Endothelial cell of umbilical vein (primary cell): Measurements from ENCODE around the gene DNAJC22. TPM values are rescaled to one million over a fixed set of nuclear protein-coding genes. Genes with fewer than 3 reads are reported as not detected.
"Not testable (repeated sequence)": the region's sequence is repeated elsewhere in the genome, so short reads cannot be mapped to it uniquely, and the experiment has no call there.

ENCODE experiments used
- BruUV-seq: library from RNA; stranded (reverse); fragments of 400-500 nt; replicated peaks from 2 replicates; lab custom pipeline; 2021; lab: Mats Ljungman, UMichigan
- CTCF ChIA-PET: fragments of 300-600, 350-600 bp; sonication (Branson Sonifier 250); formaldehyde crosslinking; loops from one replicate; lab custom pipeline; 2021; ENCODE audit warnings: antibody characterized with exemption, inconsistent platforms; lab: Charles Lee
- POLR2A ChIA-PET: fragments of 300-600, 350-600 bp; sonication (Branson Sonifier 250); formaldehyde crosslinking; loops from one replicate; lab custom pipeline; 2021; ENCODE audit warnings: antibody characterized with exemption, inconsistent platforms; lab: Charles Lee
- DNase-seq: peaks from one replicate; pipeline ENCODE4 v3.0.0-alpha.2; 2011; ENCODE audit warnings: low read depth, low spot score
- FAIRE-seq: peaks from 2 replicates; lab custom pipeline; 2011; peaks lifted over from hg19 to GRCh38; lab: Jason Lieb, UNC
- H2AFZ ChIP-seq: 2 replicates; pipeline ENCODE4 v1.6.0; 2012; ENCODE audit warnings: low read depth, low read length, control low read depth, inconsistent platforms
- H3K27ac ChIP-seq: 2 replicates; pipeline ENCODE4 v1.5.1; 2011; ENCODE audit warnings: low read depth, mild to moderate bottlenecking, control low read depth, low read length, moderate library complexity; ENCODE audit not compliant: insufficient read depth
- H3K27me3 ChIP-seq, 2 experiments: 2 replicates each; pipeline versions ENCODE4 v1.6.0 to v1.6.1; 2011; ENCODE audit warnings: low read length in 2 of 2, mixed read lengths in 1 of 2; ENCODE audit not compliant: control insufficient read depth in 2 of 2, insufficient read depth in 2 of 2
- H3K36me3 ChIP-seq, 2 experiments: 2 replicates in 1 of 2; 3 replicates in 1 of 2; pipeline ENCODE4 v1.5.1; 2011; ENCODE audit warnings: low read length in 2 of 2, mild to moderate bottlenecking in 1 of 2, moderate library complexity in 1 of 2; ENCODE audit not compliant: control insufficient read depth in 2 of 2, insufficient read depth in 2 of 2; ENCODE audit errors: extremely low read depth in 1 of 2
- H3K4me1 ChIP-seq: 3 replicates; pipeline ENCODE4 v1.5.1; 2011; ENCODE audit warnings: mild to moderate bottlenecking, low read length; ENCODE audit not compliant: control insufficient read depth, insufficient read depth; ENCODE audit errors: extremely low read depth
- H3K4me2 ChIP-seq: 2 replicates; pipeline ENCODE4 v1.6.1; 2011; ENCODE audit warnings: low read length, control low read depth, mixed read lengths; ENCODE audit not compliant: insufficient read depth
- H3K4me3 ChIP-seq, 3 experiments: fragments of 200-600 bp in 1 of 3; sonication (generic), shearing (Covaris generic) in 1 of 3; replicated peaks in 1 of 3; 2 replicates each; pipeline ENCODE4 v1.5.1; 2011 to 2016; ENCODE audit warnings: control low read depth in 3 of 3, low read length in 3 of 3, mild to moderate bottlenecking in 2 of 3, inconsistent platforms in 1 of 3, low read depth in 1 of 3, moderate library complexity in 1 of 3; ENCODE audit not compliant: insufficient read depth in 1 of 3
- H3K79me2 ChIP-seq: 2 replicates; pipeline ENCODE4 v1.6.0; 2012; ENCODE audit warnings: low read length, inconsistent platforms; ENCODE audit not compliant: control insufficient read depth, insufficient read depth
- H3K9ac ChIP-seq: replicated peaks from 2 replicates; pipeline ENCODE3; 2011; ENCODE audit warnings: low read length, control low read depth; ENCODE audit not compliant: insufficient read depth; ENCODE audit errors: extremely low read depth
- H3K9me1 ChIP-seq: replicated peaks from 3 replicates; pipeline ENCODE4 v1.6.0; 2011; ENCODE audit warnings: mild to moderate bottlenecking, low read length; ENCODE audit not compliant: control insufficient read depth, insufficient read depth; ENCODE audit errors: extremely low read depth
- H3K9me3 ChIP-seq: replicated peaks from 2 replicates; pipeline ENCODE4 v1.5.1; 2012; ENCODE audit warnings: low read length, inconsistent platforms; ENCODE audit not compliant: control insufficient read depth, insufficient read depth
- H4K20me1 ChIP-seq: replicated peaks from 2 replicates; pipeline ENCODE3; 2011; ENCODE audit warnings: mild to moderate bottlenecking, low read length; ENCODE audit not compliant: control insufficient read depth, insufficient read depth; ENCODE audit errors: extremely low read depth
- CTCF ChIP-seq, 2 donors: IDR thresholded peaks; 1 replicate in 1 of 2; 2 replicates in 1 of 2; pipeline ENCODE4 v1.5.1; 2011; ENCODE audit warnings: low read length in 2 of 2, mild to moderate bottlenecking in 2 of 2, moderate library complexity in 2 of 2, control low read depth in 1 of 2, inconsistent platforms in 1 of 2, low read depth in 1 of 2; ENCODE audit not compliant: insufficient read depth in 1 of 2; ENCODE audit errors: extremely low read depth in 1 of 2
- EZH2 ChIP-seq: IDR thresholded peaks from 2 replicates; pipeline ENCODE4 v1.6.1; 2012; ENCODE audit warnings: borderline replicate concordance, low read depth, mild to moderate bottlenecking, moderate library complexity, low read length, inconsistent platforms; ENCODE audit not compliant: severe bottlenecking
- FOS ChIP-seq: IDR thresholded peaks from 2 replicates; pipeline ENCODE4 v1.6.1; 2011; ENCODE audit warnings: mild to moderate bottlenecking, low read length, moderate library complexity, borderline replicate concordance; ENCODE audit not compliant: insufficient read depth
- GATA2 ChIP-seq: IDR thresholded peaks from 2 replicates; pipeline ENCODE4 v1.7.0; 2011; ENCODE audit warnings: low read depth, mild to moderate bottlenecking, moderate library complexity, mixed read lengths, low read length; ENCODE audit not compliant: insufficient read length, insufficient read depth
- JUN ChIP-seq: IDR thresholded peaks from 2 replicates; pipeline ENCODE4 v1.6.1; 2011; ENCODE audit warnings: borderline replicate concordance, low read depth; ENCODE audit not compliant: insufficient read length, insufficient read depth
- MYC ChIP-seq: IDR thresholded peaks from one replicate; pipeline ENCODE4 v1.6.1; 2011; ENCODE audit warnings: mild to moderate bottlenecking, low read depth, low read length
- POLR2A ChIP-seq: IDR thresholded peaks from 2 replicates; pipeline ENCODE4 v1.6.1; 2012; ENCODE audit warnings: low read depth, mild to moderate bottlenecking, control low read depth, low read length
- POLR2AphosphoS5 ChIP-seq: IDR thresholded peaks from 2 replicates; pipeline ENCODE4 v1.6.1; 2012; ENCODE audit warnings: low read depth, mild to moderate bottlenecking, control low read depth, low read length, moderate library complexity; ENCODE audit not compliant: insufficient read depth
- dilution Hi-C: fragments of 300-500 bp; cut with MboI; formaldehyde crosslinking; loops from one replicate; pipeline ENCODE4 v1.15.0; 2019; ENCODE audit warnings: low sequenced_read_pairs; ENCODE audit not compliant: extremely low pct_ligation_motif_present
- intact Hi-C: fragments of 100-400 bp; cut with micrococcal nuclease; formaldehyde crosslinking; loops from one replicate; pipeline ENCODE4 v1.10.0; 2022
- polyA plus RNA-seq, 4 experiments: library from polyadenylated mRNA; depleted of rRNA in 3 of 4; stranded (reverse) in 3 of 4; unstranded in 1 of 4; fragments of >200 nt; gene quantifications; 2 replicates each; pipeline versions ENCODE4 v1.2.1 to v1.2.3, GENCODE V29; 2011 to 2012; ENCODE audit warnings: missing spikeins in 1 of 4
- total RNA-seq: library from RNA; stranded (reverse); gene quantifications from 2 replicates; pipeline ENCODE4 v1.2.3, GENCODE V29; 2021
- TF ChIP-seq, protein P1 (sequence below): IDR thresholded peaks from 2 replicates; pipeline ENCODE4 v1.6.1; 2011; ENCODE audit not compliant: insufficient read depth, insufficient read length

Gene DNAJC22
- total and polyA plus RNA-seq, 2 donors (not counting 3 experiments of a cell fraction or from before 2014, with no cell fraction given) = 1.3 to 1.4 TPM

DNA sequence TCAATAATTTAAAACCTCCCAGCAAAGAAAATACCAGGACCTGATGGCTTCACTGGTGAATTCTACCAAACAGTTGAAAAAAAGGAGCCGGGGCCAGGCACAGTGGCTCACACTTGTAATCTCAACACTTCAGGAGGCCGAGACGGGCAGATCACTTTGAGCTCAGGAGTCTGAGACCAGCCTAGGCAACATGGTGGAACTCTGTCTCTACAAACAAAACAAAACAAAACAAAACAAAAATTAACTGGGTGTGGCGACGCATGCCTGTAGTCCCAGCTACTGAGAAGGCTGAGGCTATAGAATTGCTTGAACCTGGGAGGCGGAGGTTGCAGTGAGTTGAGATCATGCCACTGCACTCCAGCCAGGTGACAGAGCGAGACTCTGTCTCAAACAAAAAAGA, 37.3 kb upstream of the DNAJC22 start:
- no peak overlapping the region for H3K9ac ChIP-seq
- no peak overlapping the region for H3K4me2 ChIP-seq
- ChIA-PET CTCF (interaction anchor here (1.0 to 1.6 kb wide), 2 partner anchors 38 to 48 kb away, joined by 3 to 9 read pairs; no protein-coding TSS in a partner anchor), POLR2A (no interaction called here)
- no peaks in the 10 kb centered on the region for H3K36me3 ChIP-seq
- no peaks in the 10 kb centered on the region for H3K9me3 ChIP-seq
- H3K27ac ChIP-seq = no peak overlapping the region
- H4K20me1 ChIP-seq = no peaks in the 10 kb centered on the region
- H3K4me3 ChIP-seq = no peak overlapping the region
- no peak overlapping the region for H2AFZ ChIP-seq
- TF ChIP-seq POLR2AphosphoS5 = no peak
- TF ChIP-seq POLR2A = no peak
- no peak for TF ChIP-seq GATA2
- TF ChIP-seq, protein P1, sequence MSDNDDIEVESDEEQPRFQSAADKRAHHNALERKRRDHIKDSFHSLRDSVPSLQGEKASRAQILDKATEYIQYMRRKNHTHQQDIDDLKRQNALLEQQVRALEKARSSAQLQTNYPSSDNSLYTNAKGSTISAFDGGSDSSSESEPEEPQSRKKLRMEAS = no peak
- no peak for TF ChIP-seq EZH2
- no peak for TF ChIP-seq MYC
- no peak for TF ChIP-seq CTCF (IDR thresholded peaks at IDR 0.05; ENCODE audit: extremely low read depth in 1 of 2, insufficient read depth in 1 of 2, low read depth in 1 of 2, low read length in 2 of 2)
- TF ChIP-seq FOS = no peak
- TF ChIP-seq JUN = no peak
- dilution Hi-C loops (no loop called here), intact Hi-C loops (no loop called here)
- H3K79me2 ChIP-seq = no peaks in the 10 kb centered on the region
- H3K27me3 ChIP-seq = peaks cover 13 to 21% of the 10 kb centered on the region in 2 experiments
- no TSS peak for BruUV-seq
- no peak for DNase-seq
- no peak for FAIRE-seq
- H3K4me1 ChIP-seq = no peaks in the 10 kb centered on the region
- H3K9me1 ChIP-seq = no peaks in the 10 kb centered on the region

DNA sequence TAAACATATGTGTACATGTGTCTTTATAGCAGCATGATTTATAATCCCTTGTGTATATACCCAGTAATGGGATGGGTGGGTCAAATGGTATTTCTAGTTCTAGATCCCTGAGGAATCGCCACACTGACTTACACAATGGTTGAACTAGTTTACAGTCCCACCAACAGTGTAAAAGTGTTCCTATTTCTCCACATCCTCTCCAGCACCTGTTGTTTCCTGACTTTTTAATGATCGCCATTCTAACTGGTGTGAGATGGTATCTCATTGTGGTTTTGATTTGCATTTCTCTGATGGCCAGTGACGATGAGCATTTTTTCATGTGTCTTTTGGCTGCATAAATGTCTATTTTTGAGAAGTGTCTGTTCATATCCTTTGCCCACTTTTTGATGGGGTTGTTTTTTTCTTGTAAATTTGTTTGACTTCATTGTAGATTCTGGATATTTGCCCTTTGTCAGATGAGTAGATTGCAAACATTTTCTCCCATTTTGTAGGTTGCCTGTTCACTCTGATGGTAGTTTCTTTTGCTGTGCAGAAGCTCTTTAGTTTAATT, 36.2 kb upstream of the DNAJC22 start:
- intact Hi-C loops, H3K4me2 ChIP-seq, H3K9me1 ChIP-seq, H4K20me1 ChIP-seq, H2AFZ ChIP-seq, H3K79me2 ChIP-seq, BruUV-seq, POLR2A ChIA-PET, dilution Hi-C loops, H3K27ac ChIP-seq, H3K36me3 ChIP-seq, H3K9ac ChIP-seq, DNase-seq, H3K4me3 ChIP-seq, FAIRE-seq, H3K9me3 ChIP-seq, H3K4me1 ChIP-seq: not testable (repeated sequence)
- peaks cover 10 to 19% of the 10 kb centered on the region in 2 experiments for H3K27me3 ChIP-seq
- CTCF ChIA-PET = interaction anchor here (2.3 kb wide), 1 partner anchor 32 kb away, joined by 6 read pairs; no protein-coding TSS in a partner anchor
